Right lobe of liver (tissue), 4 donors: ENCODE measurements around the gene LRRC8E.

Source experiments
- POLR2A ChIP-seq: fragments of 450-650 bp; IDR thresholded peaks from one replicate; pipeline ENCODE4 v1.6.1; 2017; ENCODE audit warnings: antibody characterized with exemption, mild to moderate bottlenecking
- TF ChIP-seq, protein P1 (sequence below), 4 donors: fragments of 200-600 bp in 3 of 4; fragments of 450-650 bp in 1 of 4; IDR thresholded peaks; one replicate each; pipeline versions ENCODE4 v1.5.1 to v1.8.0; 2016 to 2022; ENCODE audit warnings: antibody characterized with exemption in 4 of 4, mild to moderate bottlenecking in 2 of 4
- donor health status: DM: no; HTN: no; CAD: no.
- donor health status: DM: no; HTN: no; CAD: no.
- donor health status: DM: no; HTN: yes; CAD: no.

DNA sequence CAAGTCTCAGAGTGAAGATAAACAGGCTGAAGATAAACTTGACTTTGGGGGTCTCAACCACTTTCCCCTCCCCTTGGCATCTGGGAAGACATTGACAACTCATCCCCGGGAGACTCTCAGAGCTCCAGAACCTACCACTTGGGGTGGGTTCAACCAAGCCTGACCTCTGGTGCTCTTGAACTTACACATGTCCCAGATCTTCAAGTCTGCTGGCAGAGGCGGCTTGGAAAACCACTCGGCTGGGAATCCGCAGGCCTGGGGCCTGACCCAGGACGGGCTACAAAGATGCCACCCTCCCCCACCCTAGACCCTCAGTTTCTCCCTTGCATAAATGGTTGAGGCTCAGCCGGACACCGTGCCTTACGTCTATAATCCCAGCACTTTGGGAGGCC is 512 bp downstream of the LRRC8E start:
- TF ChIP-seq, protein P1, sequence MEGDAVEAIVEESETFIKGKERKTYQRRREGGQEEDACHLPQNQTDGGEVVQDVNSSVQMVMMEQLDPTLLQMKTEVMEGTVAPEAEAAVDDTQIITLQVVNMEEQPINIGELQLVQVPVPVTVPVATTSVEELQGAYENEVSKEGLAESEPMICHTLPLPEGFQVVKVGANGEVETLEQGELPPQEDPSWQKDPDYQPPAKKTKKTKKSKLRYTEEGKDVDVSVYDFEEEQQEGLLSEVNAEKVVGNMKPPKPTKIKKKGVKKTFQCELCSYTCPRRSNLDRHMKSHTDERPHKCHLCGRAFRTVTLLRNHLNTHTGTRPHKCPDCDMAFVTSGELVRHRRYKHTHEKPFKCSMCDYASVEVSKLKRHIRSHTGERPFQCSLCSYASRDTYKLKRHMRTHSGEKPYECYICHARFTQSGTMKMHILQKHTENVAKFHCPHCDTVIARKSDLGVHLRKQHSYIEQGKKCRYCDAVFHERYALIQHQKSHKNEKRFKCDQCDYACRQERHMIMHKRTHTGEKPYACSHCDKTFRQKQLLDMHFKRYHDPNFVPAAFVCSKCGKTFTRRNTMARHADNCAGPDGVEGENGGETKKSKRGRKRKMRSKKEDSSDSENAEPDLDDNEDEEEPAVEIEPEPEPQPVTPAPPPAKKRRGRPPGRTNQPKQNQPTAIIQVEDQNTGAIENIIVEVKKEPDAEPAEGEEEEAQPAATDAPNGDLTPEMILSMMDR (IDR thresholded peaks at IDR 0.05), result no peak
- TF ChIP-seq POLR2A, result no peak
